Brain microvascular endothelial cell (primary cell): Measurements from ENCODE around the gene ACOXL.

Experiments used
- DNase-seq: peaks from one replicate; pipeline ENCODE4 v3.0.0-alpha.2; 2020
- H3K27ac ChIP-seq: fragments of 250-450 bp; sonication (Bioruptor Pico); 2 replicates; pipeline ENCODE4 v1.5.1; 2020; ENCODE audit warnings: mild to moderate bottlenecking, moderate library complexity
- H3K27me3 ChIP-seq: fragments of 250-450 bp; sonication (Bioruptor Pico); replicated peaks from 2 replicates; pipeline ENCODE4 v1.5.1; 2020; ENCODE audit warnings: mild to moderate bottlenecking
- H3K36me3 ChIP-seq: fragments of 250-450 bp; sonication (Bioruptor Pico); replicated peaks from 2 replicates; pipeline ENCODE4 v1.5.1; 2020; ENCODE audit warnings: mild to moderate bottlenecking
- H3K4me3 ChIP-seq: 2 replicates; pipeline ENCODE4 v1.5.1; 2011; ENCODE audit warnings: low read depth, mild to moderate bottlenecking, control low read depth, low read length, moderate library complexity
- in situ Hi-C: cut with HindIII; loops from 2 replicates; pipeline ENCODE4 v1.10.0; 2017; ENCODE audit warnings: low sequenced_read_pairs, low pct_ligation_motif_present
- TF ChIP-seq, protein P1 (sequence below): IDR thresholded peaks from 2 replicates; pipeline ENCODE4 v1.5.1; 2011; ENCODE audit warnings: low read depth, mild to moderate bottlenecking, moderate library complexity, low read length, control low read depth, inconsistent platforms; ENCODE audit errors: missing control alignments

ACOXL gene

GRCh38 chr2:111032721-111033429 lies 300.5 kb downstream of the ACOXL start:
- DNase-seq = no peak
- in situ Hi-C loops = no loop called here
- Histone ChIP-seq H3K36me3 (no peaks in the 10 kb centered on the region), H3K27me3 (peaks cover 4% of the 10 kb centered on the region), H3K4me3 (no peak overlapping the region), H3K27ac (no peak overlapping the region)
- TF ChIP-seq, protein P1, sequence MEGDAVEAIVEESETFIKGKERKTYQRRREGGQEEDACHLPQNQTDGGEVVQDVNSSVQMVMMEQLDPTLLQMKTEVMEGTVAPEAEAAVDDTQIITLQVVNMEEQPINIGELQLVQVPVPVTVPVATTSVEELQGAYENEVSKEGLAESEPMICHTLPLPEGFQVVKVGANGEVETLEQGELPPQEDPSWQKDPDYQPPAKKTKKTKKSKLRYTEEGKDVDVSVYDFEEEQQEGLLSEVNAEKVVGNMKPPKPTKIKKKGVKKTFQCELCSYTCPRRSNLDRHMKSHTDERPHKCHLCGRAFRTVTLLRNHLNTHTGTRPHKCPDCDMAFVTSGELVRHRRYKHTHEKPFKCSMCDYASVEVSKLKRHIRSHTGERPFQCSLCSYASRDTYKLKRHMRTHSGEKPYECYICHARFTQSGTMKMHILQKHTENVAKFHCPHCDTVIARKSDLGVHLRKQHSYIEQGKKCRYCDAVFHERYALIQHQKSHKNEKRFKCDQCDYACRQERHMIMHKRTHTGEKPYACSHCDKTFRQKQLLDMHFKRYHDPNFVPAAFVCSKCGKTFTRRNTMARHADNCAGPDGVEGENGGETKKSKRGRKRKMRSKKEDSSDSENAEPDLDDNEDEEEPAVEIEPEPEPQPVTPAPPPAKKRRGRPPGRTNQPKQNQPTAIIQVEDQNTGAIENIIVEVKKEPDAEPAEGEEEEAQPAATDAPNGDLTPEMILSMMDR = no peak

- H3K36me3 ChIP-seq = no peaks in the 10 kb centered on the region
- in situ Hi-C loops = no loop called here
- H3K27me3 ChIP-seq = peaks cover 6% of the 10 kb centered on the region
- H3K4me3 ChIP-seq = no peak overlapping the region
- TF ChIP-seq, protein P1 = no peak
- no peak overlapping the region for H3K27ac ChIP-seq
- DNase-seq = no peak
Measured at GRCh38 chr2:111034146-111034545, 301.8 kb downstream of the ACOXL start.

- TF ChIP-seq, protein P1 = no peak
- DNase-seq = no peak
- Histone ChIP-seq H3K36me3 (no peaks in the 10 kb centered on the region), H3K27me3 (peaks cover 7% of the 10 kb centered on the region), H3K27ac (no peak overlapping the region), H3K4me3 (no peak overlapping the region)
- in situ Hi-C loops = no loop called here
Measured at GRCh38 chr2:111034606-111035005, 302.2 kb downstream of the ACOXL start.

DNA sequence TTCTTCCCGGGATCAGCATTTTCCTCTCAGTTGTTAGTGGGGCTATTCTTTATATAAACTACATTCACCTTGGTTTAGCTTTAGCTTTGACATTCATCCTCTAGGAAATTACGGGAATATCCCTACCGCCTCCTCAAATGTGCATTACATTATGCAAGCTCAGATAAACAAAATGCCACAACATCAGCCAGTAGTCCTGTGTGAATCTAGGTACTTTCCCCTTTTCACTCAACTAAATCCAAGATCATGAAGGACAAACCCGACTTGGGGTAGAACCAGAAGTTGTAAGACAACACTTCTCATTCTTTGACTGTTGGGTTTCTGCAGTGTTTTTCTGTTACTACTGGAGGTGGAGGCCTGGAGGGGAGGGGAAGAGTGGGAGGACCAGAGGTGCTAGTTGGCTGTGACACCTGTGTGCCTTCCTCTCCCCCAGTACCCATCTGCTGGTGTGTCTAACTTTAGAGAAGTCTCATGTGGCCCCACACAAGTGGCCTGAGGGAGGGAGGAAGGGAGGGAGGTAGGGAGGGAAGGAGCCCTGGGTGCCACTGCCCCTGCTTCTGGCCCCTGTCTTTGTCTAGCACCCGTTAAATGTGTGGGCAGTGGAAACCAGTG lies 303.6 kb downstream of the ACOXL start:
- TF ChIP-seq, protein P1 = no peak
- no peak for DNase-seq
- Histone ChIP-seq H3K27me3 (peaks cover 17% of the 10 kb centered on the region), H3K36me3 (no peaks in the 10 kb centered on the region), H3K4me3 (no peak overlapping the region), H3K27ac (no peak overlapping the region)
- in situ Hi-C loops = no loop called here

DNA sequence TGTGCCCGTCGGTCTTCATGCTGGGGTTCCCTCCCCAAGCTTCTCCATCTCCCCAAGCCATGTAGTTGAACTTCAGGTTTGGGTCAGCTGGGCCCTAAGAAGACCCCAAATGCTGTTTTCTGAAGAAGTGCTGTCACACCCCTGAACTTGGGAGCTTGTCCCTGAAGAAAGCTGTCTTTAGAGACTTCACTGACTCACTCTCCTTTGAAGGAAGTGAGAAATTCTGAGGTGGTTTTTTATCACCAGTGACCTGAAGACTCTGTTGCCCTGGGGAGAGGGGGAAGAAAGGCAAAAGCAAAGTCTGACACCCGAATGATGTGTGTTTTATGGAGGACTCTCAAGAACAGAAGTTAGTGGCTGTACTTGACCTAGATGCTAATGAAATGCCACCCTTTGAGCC lies 304.8 kb downstream of the ACOXL start:
- Histone ChIP-seq H3K27ac (no peak overlapping the region), H3K27me3 (peaks cover 19% of the 10 kb centered on the region), H3K36me3 (no peaks in the 10 kb centered on the region), H3K4me3 (no peak overlapping the region)
- in situ Hi-C loops = no loop called here
- DNase-seq = no peak
- TF ChIP-seq, protein P1 = no peak
